Panc1 (cell line): ENCODE measurements around the gene PPP1R12A.

Source experiments
- CTCF ChIP-seq: fragments of 450-650 bp; IDR thresholded peaks from 2 replicates; pipeline ENCODE4 v1.5.1; 2017; ENCODE audit warnings: mild to moderate bottlenecking
- POLR2AphosphoS5 ChIP-seq: IDR thresholded peaks from 2 replicates; pipeline ENCODE4 v1.6.1; 2012; ENCODE audit warnings: mild to moderate bottlenecking, low read depth, low read length, moderate library complexity
- SIN3A ChIP-seq: IDR thresholded peaks from 2 replicates; pipeline ENCODE4 v1.6.1; 2012; ENCODE audit warnings: low read depth, mild to moderate bottlenecking, low read length, moderate library complexity, borderline replicate concordance; ENCODE audit not compliant: insufficient read depth

GRCh38 chr12:79778802-79779448 lies 156.0 kb downstream of the PPP1R12A start:
- TF ChIP-seq SIN3A (no peak), CTCF (no peak), POLR2AphosphoS5 (no peak)
